BE2C (cell line): ENCODE data around the gene TXN.

Source experiments
- DNase-seq: peaks from one replicate; pipeline ENCODE4 v3.0.0-alpha.2; 2020
- H3K27me3 ChIP-seq: fragments of 250-450 bp; sonication (Bioruptor Pico); 2 replicates; pipeline ENCODE4 v1.5.1; 2020; ENCODE audit warnings: mild to moderate bottlenecking
- H3K36me3 ChIP-seq: fragments of 250-450 bp; sonication (Bioruptor Pico); 2 replicates; pipeline ENCODE4 v1.5.1; 2020; ENCODE audit warnings: mild to moderate bottlenecking
- H3K4me1 ChIP-seq: fragments of 250-450 bp; sonication (Bioruptor Pico); 2 replicates; pipeline ENCODE4 v1.5.1; 2020
- H3K4me3 ChIP-seq: 2 replicates; pipeline ENCODE4 v1.5.1; 2011; ENCODE audit warnings: low read depth, low read length
- H3K9me3 ChIP-seq: fragments of 250-450 bp; sonication (Bioruptor Pico); 2 replicates; pipeline ENCODE4 v1.5.1; 2020
- TF ChIP-seq, protein P1 (sequence below): IDR thresholded peaks from 2 replicates; pipeline ENCODE4 v1.5.1; 2012; ENCODE audit warnings: mild to moderate bottlenecking, low read depth, low read length

TXN gene

DNA sequence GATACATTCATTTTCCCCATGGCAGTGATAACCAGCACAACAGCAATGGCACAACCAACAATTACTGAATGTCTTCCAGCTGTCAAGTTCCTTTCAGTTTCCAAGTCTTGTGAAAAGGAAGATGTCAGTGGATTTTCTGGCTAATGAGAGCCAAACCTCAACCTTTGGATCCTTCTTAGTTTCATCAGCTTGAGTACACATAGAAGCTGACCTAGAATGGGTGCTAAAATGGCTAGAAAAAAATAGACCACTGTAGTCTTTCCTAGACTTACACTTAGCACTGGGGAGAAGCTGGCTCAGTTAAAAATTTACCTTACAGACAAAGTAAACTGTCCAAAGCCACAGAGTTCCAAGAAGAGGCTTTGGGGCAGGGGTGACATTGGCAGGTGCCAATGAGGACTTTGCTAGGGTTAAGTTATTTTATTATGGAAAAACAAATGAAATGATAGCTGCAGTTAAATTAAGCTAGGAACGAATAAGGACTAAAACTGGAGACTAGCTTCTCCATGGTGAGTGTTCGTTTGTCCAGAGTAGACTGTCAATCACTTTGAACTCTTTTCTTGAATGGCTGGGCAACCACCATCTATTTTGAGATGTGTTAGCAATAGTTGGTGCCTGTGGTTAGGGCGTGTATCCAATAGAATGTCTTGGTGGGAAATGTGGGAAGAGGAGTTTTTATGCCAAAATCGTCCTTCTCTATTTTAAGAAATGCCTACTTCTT is 25.9 kb upstream of the TXN start:
- no peaks in the 10 kb centered on the region for H3K27me3 ChIP-seq
- H3K4me3 ChIP-seq, result no peak overlapping the region
- TF ChIP-seq, protein P1, sequence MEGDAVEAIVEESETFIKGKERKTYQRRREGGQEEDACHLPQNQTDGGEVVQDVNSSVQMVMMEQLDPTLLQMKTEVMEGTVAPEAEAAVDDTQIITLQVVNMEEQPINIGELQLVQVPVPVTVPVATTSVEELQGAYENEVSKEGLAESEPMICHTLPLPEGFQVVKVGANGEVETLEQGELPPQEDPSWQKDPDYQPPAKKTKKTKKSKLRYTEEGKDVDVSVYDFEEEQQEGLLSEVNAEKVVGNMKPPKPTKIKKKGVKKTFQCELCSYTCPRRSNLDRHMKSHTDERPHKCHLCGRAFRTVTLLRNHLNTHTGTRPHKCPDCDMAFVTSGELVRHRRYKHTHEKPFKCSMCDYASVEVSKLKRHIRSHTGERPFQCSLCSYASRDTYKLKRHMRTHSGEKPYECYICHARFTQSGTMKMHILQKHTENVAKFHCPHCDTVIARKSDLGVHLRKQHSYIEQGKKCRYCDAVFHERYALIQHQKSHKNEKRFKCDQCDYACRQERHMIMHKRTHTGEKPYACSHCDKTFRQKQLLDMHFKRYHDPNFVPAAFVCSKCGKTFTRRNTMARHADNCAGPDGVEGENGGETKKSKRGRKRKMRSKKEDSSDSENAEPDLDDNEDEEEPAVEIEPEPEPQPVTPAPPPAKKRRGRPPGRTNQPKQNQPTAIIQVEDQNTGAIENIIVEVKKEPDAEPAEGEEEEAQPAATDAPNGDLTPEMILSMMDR, result no peak
- H3K9me3 ChIP-seq, result peaks cover 3% of the 10 kb centered on the region; the same call in 1 of the 2 replicates
- no peaks in the 10 kb centered on the region for H3K4me1 ChIP-seq
- DNase-seq, result no peak
- no peaks in the 10 kb centered on the region for H3K36me3 ChIP-seq

DNA sequence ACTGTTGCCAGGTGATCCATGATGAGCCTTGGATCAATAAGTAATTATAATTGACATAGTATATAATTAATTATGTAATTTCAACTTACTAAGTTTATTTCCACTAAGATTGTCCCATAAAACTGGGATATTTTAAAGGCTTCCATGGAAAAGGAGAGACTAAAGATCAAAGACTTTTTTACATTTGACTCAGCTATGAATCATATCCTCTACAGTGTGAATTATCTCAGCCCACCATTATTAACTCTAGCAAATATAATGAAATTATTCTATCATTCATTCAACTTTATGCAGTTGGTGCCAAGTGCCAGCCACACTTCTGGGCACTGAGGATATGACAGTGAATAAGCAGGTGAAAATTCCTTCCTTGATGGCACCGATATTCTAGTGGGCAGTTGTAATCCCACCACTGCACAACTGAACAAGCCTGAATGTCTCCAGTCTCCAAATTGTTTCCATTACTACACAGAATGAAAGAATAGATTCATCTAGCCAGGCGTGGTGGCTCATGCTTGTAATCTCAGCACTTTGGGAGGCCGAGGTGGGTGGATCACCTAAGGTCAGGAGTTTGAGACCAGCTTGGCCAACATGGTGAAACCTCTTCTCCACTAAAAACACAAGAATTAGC is 21.9 kb upstream of the TXN start:
- no peaks in the 10 kb centered on the region for H3K36me3 ChIP-seq
- DNase-seq, result no peak

DNA sequence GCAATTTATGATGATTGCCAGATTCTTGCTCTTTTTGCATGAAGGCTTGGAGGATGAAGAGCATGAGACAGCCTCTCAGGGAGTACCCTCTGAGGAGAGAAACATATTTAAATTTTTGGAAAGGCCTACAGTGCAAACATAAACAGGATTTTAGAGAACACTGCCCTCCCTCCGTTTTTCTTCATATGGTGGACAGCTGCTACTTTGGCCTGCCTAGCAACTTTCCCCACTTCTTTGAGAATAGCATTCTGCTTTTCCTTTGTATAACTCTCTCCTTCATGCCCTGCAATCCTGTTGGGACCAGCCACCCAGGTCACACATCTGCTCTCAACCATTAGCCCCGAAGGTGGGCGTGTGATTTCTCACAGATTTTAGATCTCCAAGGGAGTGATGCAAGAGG is 20.5 kb upstream of the TXN start:
- H3K36me3 ChIP-seq, result no peaks in the 10 kb centered on the region
- H3K9me3 ChIP-seq, result no peaks in the 10 kb centered on the region
- H3K27me3 ChIP-seq, result no peaks in the 10 kb centered on the region; the same call in 1 of the 2 replicates
- no peak overlapping the region for H3K4me3 ChIP-seq
- TF ChIP-seq, protein P1, result no peak
- H3K4me1 ChIP-seq, result no peaks in the 10 kb centered on the region
- DNase-seq, result no peak

More for the DNA sequence above, 21.9 kb upstream of the TXN start:
- H3K27me3 ChIP-seq, result no peaks in the 10 kb centered on the region; the same call in 1 of the 2 replicates
- H3K9me3 ChIP-seq, result no peaks in the 10 kb centered on the region
- H3K4me1 ChIP-seq, result no peaks in the 10 kb centered on the region
- TF ChIP-seq, protein P1, result no peak
- no peak overlapping the region for H3K4me3 ChIP-seq

DNA sequence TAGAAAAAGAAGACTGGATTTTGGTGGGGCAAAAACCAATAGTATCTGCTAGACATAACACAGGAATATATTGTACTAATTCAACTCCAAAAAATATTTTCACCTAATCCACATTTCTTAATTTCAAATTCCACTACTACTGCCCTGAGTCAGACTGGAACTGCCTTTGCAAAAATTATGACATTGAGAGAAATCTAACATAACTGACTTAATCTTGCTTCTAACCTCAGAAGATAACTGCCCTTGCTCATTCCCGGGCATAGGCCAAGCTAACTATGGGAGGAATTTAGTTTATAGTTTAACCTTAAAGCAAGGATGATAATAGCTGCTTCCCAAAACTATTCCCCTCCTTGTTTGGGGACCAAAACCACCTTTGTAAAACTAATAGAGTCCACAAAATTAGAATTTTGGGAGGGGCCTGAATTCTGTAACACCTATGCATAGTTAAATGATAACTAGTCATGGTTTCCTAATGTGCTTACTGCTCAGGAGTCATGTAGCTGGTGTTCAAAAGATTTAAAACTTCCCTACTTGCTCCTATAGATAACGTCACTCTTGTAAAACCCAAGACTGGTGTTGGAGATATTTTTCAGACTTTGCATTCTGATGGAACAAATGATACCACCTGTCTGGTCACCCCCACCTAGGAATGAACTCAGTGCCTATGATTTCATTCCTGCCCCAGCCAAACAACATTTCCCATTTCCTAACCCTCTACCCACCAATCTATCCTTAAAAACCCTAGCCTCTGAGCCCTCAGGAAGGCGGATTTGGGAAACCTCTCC is 14.1 kb upstream of the TXN start:
- DNase-seq, result no peak
- Histone ChIP-seq H3K27me3 (no peaks in the 10 kb centered on the region; the same call in 1 of the 2 replicates), H3K36me3 (no peaks in the 10 kb centered on the region), H3K4me1 (no peaks in the 10 kb centered on the region), H3K4me3 (no peak overlapping the region), H3K9me3 (no peaks in the 10 kb centered on the region)
- TF ChIP-seq, protein P1, result no peak

DNA sequence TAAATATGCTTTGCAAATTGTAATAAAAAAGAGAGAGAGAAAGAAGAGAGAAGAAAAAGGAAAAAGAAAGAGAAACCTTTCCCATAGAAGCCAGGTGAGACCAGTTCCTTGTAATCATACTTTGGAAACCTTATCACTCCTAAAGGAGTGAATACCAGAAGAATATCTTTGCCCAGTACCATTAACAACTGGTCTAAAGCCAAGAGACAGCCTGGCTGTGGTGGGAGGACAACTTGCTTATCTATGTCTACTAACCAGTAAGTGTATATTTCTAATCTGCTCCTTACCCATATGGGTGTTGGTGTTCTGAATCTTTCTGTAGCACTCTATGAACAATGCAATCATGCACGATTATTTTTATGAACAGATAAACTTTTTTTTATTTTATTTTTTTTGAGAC is 10.5 kb upstream of the TXN start:
- DNase-seq, result no peak
- TF ChIP-seq, protein P1, result no peak
- Histone ChIP-seq H3K27me3 (no peaks in the 10 kb centered on the region), H3K36me3 (no peaks in the 10 kb centered on the region), H3K4me1 (no peaks in the 10 kb centered on the region), H3K9me3 (no peaks in the 10 kb centered on the region), H3K4me3 (no peak overlapping the region)
